ENCODE data around the gene CYP27C1. TPM values are rescaled to one million over a fixed set of nuclear protein-coding genes. Genes with fewer than 3 reads are reported as not detected.

Gene CYP27C1
- total RNA-seq, 1 donor from 2014 or later = 8.0 TPM

DNA sequence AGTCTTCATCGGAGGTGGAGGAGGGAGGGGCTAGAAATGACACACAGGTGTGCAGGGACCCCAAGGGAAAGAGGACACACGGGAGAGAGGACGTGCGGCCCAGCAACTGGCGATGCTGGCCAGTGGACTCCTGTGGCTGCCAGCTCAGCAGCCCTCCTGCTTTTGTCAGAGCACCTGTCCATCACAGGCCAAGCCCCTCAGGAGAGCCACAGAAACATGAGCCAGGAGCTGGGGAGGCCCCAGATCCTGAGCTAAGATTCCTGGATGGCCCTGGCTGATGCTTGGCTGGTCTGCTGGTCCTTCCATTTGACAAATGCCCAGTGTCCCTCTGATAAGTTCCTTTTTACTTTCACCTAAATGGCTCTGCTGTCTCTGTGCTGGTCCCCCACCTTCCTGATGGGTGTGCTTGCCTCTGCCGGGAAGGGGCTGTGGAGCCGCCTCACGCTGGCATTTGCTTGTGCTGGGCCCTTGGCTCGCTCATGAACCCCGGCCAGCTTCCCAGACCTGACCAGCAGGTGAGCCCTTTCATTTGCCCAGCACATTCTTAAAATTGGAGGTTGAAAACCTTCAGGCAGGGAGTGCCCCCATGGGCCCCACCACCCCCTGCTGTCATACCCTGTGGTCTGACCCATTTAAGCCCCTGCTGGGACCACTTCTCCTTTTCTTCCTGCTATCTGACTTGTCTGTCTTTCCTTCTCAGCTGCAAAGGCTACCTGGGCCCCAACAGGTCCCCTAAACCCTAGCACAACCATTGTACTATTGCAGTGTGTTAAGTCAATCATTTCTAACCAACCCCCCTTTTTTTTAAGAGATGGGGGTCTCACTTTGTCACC is 37.3 kb downstream of the CYP27C1 start:
- Mint-ChIP-seq H3K4me3 (ENCODE audit: low read depth) (no peak overlapping the region), H3K4me1 (ENCODE audit: low read depth) (peaks cover 8% of the 10 kb centered on the region), H3K27me3 (no peaks in the 10 kb centered on the region), H3K27ac (peak overlapping the region; percentile 65), H3K36me3 (ENCODE audit: insufficient read depth) (peaks cover 8% of the 10 kb centered on the region), H3K9me3 (ENCODE audit: low read depth) (peaks cover 15% of the 10 kb centered on the region)
- TF ChIP-seq, protein P1, sequence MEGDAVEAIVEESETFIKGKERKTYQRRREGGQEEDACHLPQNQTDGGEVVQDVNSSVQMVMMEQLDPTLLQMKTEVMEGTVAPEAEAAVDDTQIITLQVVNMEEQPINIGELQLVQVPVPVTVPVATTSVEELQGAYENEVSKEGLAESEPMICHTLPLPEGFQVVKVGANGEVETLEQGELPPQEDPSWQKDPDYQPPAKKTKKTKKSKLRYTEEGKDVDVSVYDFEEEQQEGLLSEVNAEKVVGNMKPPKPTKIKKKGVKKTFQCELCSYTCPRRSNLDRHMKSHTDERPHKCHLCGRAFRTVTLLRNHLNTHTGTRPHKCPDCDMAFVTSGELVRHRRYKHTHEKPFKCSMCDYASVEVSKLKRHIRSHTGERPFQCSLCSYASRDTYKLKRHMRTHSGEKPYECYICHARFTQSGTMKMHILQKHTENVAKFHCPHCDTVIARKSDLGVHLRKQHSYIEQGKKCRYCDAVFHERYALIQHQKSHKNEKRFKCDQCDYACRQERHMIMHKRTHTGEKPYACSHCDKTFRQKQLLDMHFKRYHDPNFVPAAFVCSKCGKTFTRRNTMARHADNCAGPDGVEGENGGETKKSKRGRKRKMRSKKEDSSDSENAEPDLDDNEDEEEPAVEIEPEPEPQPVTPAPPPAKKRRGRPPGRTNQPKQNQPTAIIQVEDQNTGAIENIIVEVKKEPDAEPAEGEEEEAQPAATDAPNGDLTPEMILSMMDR (IDR thresholded peaks at IDR 0.05; ENCODE audit: unreplicated experiment) = no peak
- no peak for DNase-seq (ENCODE audit: low spot score, unreplicated experiment)

DNA sequence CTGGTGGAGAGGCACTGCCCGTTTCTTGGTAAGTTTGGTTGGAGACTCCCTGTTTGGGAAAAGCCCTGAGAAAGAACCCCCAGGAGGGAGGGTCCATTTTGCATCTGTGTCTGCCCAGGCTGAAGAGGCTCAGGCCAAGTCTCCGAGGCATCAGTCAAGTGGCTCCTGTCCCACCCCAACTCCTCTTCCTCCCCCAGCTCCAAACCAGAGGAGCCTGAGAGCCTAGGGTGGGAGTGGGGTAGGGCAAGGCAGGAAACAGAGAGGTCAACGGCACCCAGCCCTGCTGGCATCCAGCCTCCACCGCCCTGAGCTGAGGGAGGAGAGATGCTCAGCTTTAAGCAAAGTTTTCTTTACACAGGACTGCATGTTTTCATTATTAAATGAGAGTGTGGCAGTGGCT is 38.2 kb downstream of the CYP27C1 start:
- DNase-seq (ENCODE audit: low spot score, unreplicated experiment) = no peak
- peaks cover 8% of the 10 kb centered on the region for H3K4me1 Mint-ChIP-seq (ENCODE audit: low read depth)
- no peak overlapping the region for H3K4me3 Mint-ChIP-seq (ENCODE audit: low read depth)
- H3K27me3 Mint-ChIP-seq = no peaks in the 10 kb centered on the region
- H3K36me3 Mint-ChIP-seq (ENCODE audit: insufficient read depth) = peaks cover 8% of the 10 kb centered on the region
- no peak overlapping the region for H3K27ac Mint-ChIP-seq
- H3K9me3 Mint-ChIP-seq (ENCODE audit: low read depth) = peaks cover 15% of the 10 kb centered on the region
- TF ChIP-seq, protein P1 (IDR thresholded peaks at IDR 0.05; ENCODE audit: unreplicated experiment) = no peak

DNA sequence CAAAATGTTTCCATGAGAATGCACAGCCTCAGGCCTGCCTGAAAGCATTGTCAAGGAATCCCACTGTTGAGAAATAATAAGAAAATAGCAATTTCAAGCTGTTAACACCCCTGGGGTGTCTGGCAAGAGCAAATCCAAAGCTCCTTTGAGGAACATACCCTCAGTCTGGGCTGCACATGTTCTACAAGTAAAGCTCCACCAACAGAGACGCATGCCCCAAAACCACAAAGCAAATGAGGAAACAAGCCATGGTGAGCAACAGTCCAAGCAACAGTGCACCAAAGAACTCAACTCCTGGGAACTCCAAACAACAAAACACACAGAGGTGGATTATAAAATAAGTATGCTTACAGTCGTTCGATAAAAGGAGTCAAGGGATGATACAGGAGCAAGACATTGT is 40.3 kb downstream of the CYP27C1 start:
- peaks cover 8% of the 10 kb centered on the region for H3K36me3 Mint-ChIP-seq (ENCODE audit: insufficient read depth)

DNA sequence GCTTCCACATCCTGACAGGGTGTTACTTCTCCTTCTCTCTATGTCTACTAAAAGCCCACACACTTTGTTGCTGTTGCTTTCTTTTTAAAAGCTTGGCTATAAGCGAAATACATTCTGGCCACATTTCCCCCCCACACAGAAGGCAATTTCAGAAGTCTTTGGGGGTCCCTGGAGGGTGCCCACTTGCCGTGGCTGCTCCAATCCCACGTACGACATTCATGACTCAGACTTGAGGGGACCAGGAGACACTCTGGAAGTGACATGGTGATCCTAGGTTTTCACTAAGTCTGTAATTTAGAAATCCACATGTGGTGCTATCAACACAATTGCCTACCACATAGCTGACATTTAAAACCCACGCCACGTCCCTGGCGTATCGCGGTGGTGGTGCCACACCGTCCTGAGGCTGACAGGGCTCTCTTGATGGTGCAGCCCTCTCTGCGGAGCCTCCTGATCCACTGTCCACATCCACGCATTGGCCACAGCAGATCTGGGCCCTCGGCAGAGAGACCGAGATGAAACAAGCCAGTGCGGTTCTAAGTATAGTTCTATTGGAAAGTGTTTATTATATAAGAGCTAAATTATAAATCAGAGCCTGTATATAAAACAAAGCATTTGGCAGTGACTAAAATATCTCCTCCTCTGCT is 42.4 kb downstream of the CYP27C1 start:
- no peak overlapping the region for H3K4me3 Mint-ChIP-seq (ENCODE audit: low read depth)
- peaks cover 15% of the 10 kb centered on the region for H3K9me3 Mint-ChIP-seq (ENCODE audit: low read depth)
- H3K4me1 Mint-ChIP-seq (ENCODE audit: low read depth) = peaks cover 4% of the 10 kb centered on the region
- TF ChIP-seq, protein P1 (IDR thresholded peaks at IDR 0.05; ENCODE audit: unreplicated experiment) = no peak
- H3K27ac Mint-ChIP-seq = no peak overlapping the region
- no peak for DNase-seq (ENCODE audit: low spot score, unreplicated experiment)
- peaks cover 8% of the 10 kb centered on the region for H3K36me3 Mint-ChIP-seq (ENCODE audit: insufficient read depth)
- H3K27me3 Mint-ChIP-seq = peaks cover 18% of the 10 kb centered on the region

More for the DNA sequence above, 40.3 kb downstream of the CYP27C1 start:
- peaks cover 10% of the 10 kb centered on the region for H3K4me1 Mint-ChIP-seq (ENCODE audit: low read depth)
- DNase-seq (ENCODE audit: low spot score, unreplicated experiment) = no peak
- H3K9me3 Mint-ChIP-seq (ENCODE audit: low read depth) = peaks cover 15% of the 10 kb centered on the region
- no peak overlapping the region for H3K27ac Mint-ChIP-seq
- H3K4me3 Mint-ChIP-seq (ENCODE audit: low read depth) = no peak overlapping the region
- TF ChIP-seq, protein P1 (IDR thresholded peaks at IDR 0.05; ENCODE audit: unreplicated experiment) = no peak
- H3K27me3 Mint-ChIP-seq = peaks cover 14% of the 10 kb centered on the region

DNA sequence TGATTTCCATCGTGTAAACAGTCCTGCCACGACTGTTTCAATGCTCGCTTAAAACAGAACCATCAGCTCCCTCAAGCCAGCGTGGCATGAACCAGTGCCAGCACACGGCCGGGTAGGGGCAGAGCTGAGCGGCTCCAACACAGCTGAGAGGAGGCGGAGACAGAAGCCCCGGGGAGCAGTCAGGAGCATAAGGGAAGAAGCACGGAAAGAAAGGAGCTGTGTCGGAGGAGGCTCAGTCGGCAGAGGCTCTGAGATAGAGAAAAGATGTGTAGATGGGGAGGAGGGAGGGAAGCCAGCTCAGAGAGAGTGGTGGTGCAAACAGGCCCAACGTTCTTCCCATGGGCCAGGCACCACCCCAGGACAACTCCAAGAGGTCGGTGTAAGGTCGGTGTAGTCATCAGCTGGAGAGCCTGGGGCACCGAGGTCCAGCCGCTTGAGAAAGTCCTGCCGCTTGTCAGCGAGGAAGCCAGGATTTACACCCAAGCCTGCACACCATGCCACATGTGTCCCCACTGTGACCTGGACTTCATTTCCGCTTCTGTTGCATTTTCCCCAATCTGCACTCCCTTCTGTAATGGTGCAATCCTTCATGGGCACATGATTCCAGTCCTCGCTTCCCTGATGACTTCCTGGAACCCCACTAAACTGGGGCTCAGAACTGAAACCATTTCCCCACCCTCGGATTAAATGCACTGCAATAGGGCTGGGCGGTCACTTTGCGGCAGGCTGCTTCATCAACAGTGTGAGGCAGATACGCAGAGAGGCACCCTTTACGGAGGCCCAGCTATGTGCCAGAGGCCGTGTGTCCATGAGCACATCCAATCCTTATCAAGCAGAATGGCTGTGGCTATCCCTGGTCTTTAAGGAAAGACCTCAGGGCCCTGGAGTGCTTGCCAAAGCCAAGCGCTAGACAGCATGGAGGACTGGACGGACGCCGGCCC is 43.5 kb downstream of the CYP27C1 start:
- no peak overlapping the region for H3K27ac Mint-ChIP-seq

More for the DNA sequence above, 43.5 kb downstream of the CYP27C1 start:
- H3K27me3 Mint-ChIP-seq = peaks cover 18% of the 10 kb centered on the region
- peaks cover 4% of the 10 kb centered on the region for H3K4me1 Mint-ChIP-seq (ENCODE audit: low read depth)
- TF ChIP-seq, protein P1 (IDR thresholded peaks at IDR 0.05; ENCODE audit: unreplicated experiment) = no peak
- no peak overlapping the region for H3K4me3 Mint-ChIP-seq (ENCODE audit: low read depth)
- DNase-seq (ENCODE audit: low spot score, unreplicated experiment) = no peak
- H3K9me3 Mint-ChIP-seq (ENCODE audit: low read depth) = peaks cover 15% of the 10 kb centered on the region
- peaks cover 8% of the 10 kb centered on the region for H3K36me3 Mint-ChIP-seq (ENCODE audit: insufficient read depth)

All from progenitor cell of endocrine pancreas (in vitro differentiated cells).